ENCODE results near the gene SP140. TPM values are rescaled to one million over a fixed set of nuclear protein-coding genes. Genes with fewer than 3 reads are reported as not detected.

The SP140 gene
- total RNA-seq, 2 experiments from 2014 or later, result 4.8 to 6.4 TPM

- Histone ChIP-seq H3K36me3 (ENCODE audit: insufficient read depth, low read length) (no peaks in the 10 kb centered on the region; the same call in 1 of the 2 replicates), H3K79me2 (ENCODE audit: insufficient read depth, low read depth, low read length) (no peaks in the 10 kb centered on the region), H3K4me1 (ENCODE audit: insufficient read depth, low read length, poor library complexity, severe bottlenecking) (no peaks in the 10 kb centered on the region), H3K4me2 (ENCODE audit: low read length) (no peak overlapping the region), H3K4me3 (ENCODE audit: low read depth, low read length, poor library complexity, severe bottlenecking) (no peak overlapping the region), H3K27ac (ENCODE audit: low read depth, low read length, poor library complexity, severe bottlenecking) (no peak overlapping the region), H4K20me1 (ENCODE audit: insufficient read depth, low read length) (no peaks in the 10 kb centered on the region), H2AFZ (ENCODE audit: low read length) (no peak overlapping the region), H3K9me3 (ENCODE audit: low read length) (peaks cover 26% of the 10 kb centered on the region), H3K9me2 (ENCODE audit: insufficient read depth, low read length) (no peaks in the 10 kb centered on the region)
- intact Hi-C loops (cut with micrococcal nuclease; ENCODE audit: unreplicated experiment), result no loop called here
- TF ChIP-seq EZH2phosphoT487 (IDR thresholded peaks at IDR 0.05; ENCODE audit: borderline replicate concordance, low read depth, low read length), result no peak
- TF ChIP-seq, protein P1, sequence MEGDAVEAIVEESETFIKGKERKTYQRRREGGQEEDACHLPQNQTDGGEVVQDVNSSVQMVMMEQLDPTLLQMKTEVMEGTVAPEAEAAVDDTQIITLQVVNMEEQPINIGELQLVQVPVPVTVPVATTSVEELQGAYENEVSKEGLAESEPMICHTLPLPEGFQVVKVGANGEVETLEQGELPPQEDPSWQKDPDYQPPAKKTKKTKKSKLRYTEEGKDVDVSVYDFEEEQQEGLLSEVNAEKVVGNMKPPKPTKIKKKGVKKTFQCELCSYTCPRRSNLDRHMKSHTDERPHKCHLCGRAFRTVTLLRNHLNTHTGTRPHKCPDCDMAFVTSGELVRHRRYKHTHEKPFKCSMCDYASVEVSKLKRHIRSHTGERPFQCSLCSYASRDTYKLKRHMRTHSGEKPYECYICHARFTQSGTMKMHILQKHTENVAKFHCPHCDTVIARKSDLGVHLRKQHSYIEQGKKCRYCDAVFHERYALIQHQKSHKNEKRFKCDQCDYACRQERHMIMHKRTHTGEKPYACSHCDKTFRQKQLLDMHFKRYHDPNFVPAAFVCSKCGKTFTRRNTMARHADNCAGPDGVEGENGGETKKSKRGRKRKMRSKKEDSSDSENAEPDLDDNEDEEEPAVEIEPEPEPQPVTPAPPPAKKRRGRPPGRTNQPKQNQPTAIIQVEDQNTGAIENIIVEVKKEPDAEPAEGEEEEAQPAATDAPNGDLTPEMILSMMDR (conservative IDR thresholded peaks at IDR 0.05; ENCODE audit: low read length), result no peak
- ChIA-PET CTCF (ENCODE audit: unreplicated experiment) (no interaction called here), POLR2A (no interaction called here)
- DNase-seq (ENCODE audit: low spot score), result no peak
- BruUV-seq (replicated peaks), result no TSS peak
Observed at GRCh38 chr2:230234845-230235244, 9.3 kb downstream of the SP140 start.

- POLR2A ChIA-PET, result no interaction called here
- CTCF ChIA-PET (ENCODE audit: unreplicated experiment), result no interaction called here
- Histone ChIP-seq H3K9me2 (ENCODE audit: insufficient read depth, low read length) (no peaks in the 10 kb centered on the region), H3K4me3 (ENCODE audit: low read depth, low read length, poor library complexity, severe bottlenecking) (no peak overlapping the region), H3K4me1 (ENCODE audit: insufficient read depth, low read length, poor library complexity, severe bottlenecking) (no peaks in the 10 kb centered on the region), H3K36me3 (ENCODE audit: insufficient read depth, low read length) (no peaks in the 10 kb centered on the region), H3K4me2 (ENCODE audit: low read length) (no peak overlapping the region), H2AFZ (ENCODE audit: low read length) (no peak overlapping the region), H4K20me1 (ENCODE audit: insufficient read depth, low read length) (no peaks in the 10 kb centered on the region), H3K27ac (ENCODE audit: low read depth, low read length, poor library complexity, severe bottlenecking) (no peak overlapping the region), H3K79me2 (ENCODE audit: insufficient read depth, low read depth, low read length) (no peaks in the 10 kb centered on the region), H3K9me3 (ENCODE audit: low read length) (no peaks in the 10 kb centered on the region)
- no peak for DNase-seq (ENCODE audit: low spot score)
- intact Hi-C loops (cut with micrococcal nuclease; ENCODE audit: unreplicated experiment), result no loop called here
- no TSS peak for BruUV-seq (replicated peaks)
- TF ChIP-seq, protein P1 (conservative IDR thresholded peaks at IDR 0.05; ENCODE audit: low read length), result no peak
- no peak for TF ChIP-seq EZH2phosphoT487 (IDR thresholded peaks at IDR 0.05; ENCODE audit: borderline replicate concordance, low read depth, low read length)
Observed at GRCh38 chr2:230244211-230244610, 18.7 kb downstream of the SP140 start.

DNA sequence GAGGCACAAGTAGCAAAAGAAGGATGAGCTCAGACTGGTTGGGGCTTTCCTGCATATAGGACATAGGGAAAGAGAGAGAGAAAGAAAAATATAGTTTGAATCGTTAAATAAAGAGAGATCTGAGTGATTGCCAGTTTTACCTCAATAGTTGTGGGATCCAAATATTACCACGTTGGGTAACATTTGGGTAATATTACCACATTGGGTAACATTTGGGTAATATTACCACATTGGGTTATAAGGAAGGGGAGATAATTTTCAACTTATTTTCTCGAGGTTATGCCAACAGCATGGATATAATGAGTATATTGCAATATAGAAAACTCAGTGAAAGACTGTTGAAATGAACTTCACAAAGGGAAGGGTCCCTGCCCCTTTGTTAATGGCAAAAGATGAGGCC, 20.7 kb downstream of the SP140 start:
- DNase-seq (ENCODE audit: low spot score), result no peak
- TF ChIP-seq, protein P1 (conservative IDR thresholded peaks at IDR 0.05; ENCODE audit: low read length), result no peak
- no peak for TF ChIP-seq EZH2phosphoT487 (IDR thresholded peaks at IDR 0.05; ENCODE audit: borderline replicate concordance, low read depth, low read length)
- intact Hi-C loops (cut with micrococcal nuclease; ENCODE audit: unreplicated experiment), result no loop called here
- POLR2A ChIA-PET, result no interaction called here
- Histone ChIP-seq H2AFZ (ENCODE audit: low read length) (no peak overlapping the region), H4K20me1 (ENCODE audit: insufficient read depth, low read length) (no peaks in the 10 kb centered on the region), H3K4me1 (ENCODE audit: insufficient read depth, low read length, poor library complexity, severe bottlenecking) (no peaks in the 10 kb centered on the region), H3K4me2 (ENCODE audit: low read length) (no peak overlapping the region), H3K27ac (ENCODE audit: low read depth, low read length, poor library complexity, severe bottlenecking) (no peak overlapping the region), H3K79me2 (ENCODE audit: insufficient read depth, low read depth, low read length) (no peaks in the 10 kb centered on the region), H3K4me3 (ENCODE audit: low read depth, low read length, poor library complexity, severe bottlenecking) (no peak overlapping the region), H3K9me3 (ENCODE audit: low read length) (no peaks in the 10 kb centered on the region), H3K9me2 (ENCODE audit: insufficient read depth, low read length) (no peaks in the 10 kb centered on the region), H3K36me3 (ENCODE audit: insufficient read depth, low read length) (no peaks in the 10 kb centered on the region)
- CTCF ChIA-PET (ENCODE audit: unreplicated experiment), result no interaction called here
- no TSS peak for BruUV-seq (replicated peaks)

Data from OCI-LY7 (cell line).